ENCODE measurements around the gene FOXB1.

The FOXB1 gene

GRCh38 chr15:60010858-60011257 lies 6.7 kb downstream of the FOXB1 start:
- no peak for DNase-seq
- Histone ChIP-seq H3K9me3 (no peaks in the 10 kb centered on the region), H3K4me3 (ENCODE audit: low read depth, low read length) (no peak overlapping the region), H3K27me3 (peaks cover 92% of the 10 kb centered on the region), H3K36me3 (no peaks in the 10 kb centered on the region), H3K4me1 (no peaks in the 10 kb centered on the region)
- TF ChIP-seq, protein P1, sequence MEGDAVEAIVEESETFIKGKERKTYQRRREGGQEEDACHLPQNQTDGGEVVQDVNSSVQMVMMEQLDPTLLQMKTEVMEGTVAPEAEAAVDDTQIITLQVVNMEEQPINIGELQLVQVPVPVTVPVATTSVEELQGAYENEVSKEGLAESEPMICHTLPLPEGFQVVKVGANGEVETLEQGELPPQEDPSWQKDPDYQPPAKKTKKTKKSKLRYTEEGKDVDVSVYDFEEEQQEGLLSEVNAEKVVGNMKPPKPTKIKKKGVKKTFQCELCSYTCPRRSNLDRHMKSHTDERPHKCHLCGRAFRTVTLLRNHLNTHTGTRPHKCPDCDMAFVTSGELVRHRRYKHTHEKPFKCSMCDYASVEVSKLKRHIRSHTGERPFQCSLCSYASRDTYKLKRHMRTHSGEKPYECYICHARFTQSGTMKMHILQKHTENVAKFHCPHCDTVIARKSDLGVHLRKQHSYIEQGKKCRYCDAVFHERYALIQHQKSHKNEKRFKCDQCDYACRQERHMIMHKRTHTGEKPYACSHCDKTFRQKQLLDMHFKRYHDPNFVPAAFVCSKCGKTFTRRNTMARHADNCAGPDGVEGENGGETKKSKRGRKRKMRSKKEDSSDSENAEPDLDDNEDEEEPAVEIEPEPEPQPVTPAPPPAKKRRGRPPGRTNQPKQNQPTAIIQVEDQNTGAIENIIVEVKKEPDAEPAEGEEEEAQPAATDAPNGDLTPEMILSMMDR (IDR thresholded peaks at IDR 0.05; ENCODE audit: low read depth, low read length): no peak

- TF ChIP-seq, protein P1 (IDR thresholded peaks at IDR 0.05; ENCODE audit: low read depth, low read length): no peak
- no peaks in the 10 kb centered on the region for H3K36me3 ChIP-seq
- no peaks in the 10 kb centered on the region for H3K4me1 ChIP-seq
- no peak for DNase-seq
- H3K4me3 ChIP-seq (ENCODE audit: low read depth, low read length): no peak overlapping the region
- H3K9me3 ChIP-seq: no peaks in the 10 kb centered on the region
- H3K27me3 ChIP-seq: peaks cover 73% of the 10 kb centered on the region
These were observed 8.6 kb downstream of the FOXB1 start for GRCh38 chr15:60012695-60013094.

DNA sequence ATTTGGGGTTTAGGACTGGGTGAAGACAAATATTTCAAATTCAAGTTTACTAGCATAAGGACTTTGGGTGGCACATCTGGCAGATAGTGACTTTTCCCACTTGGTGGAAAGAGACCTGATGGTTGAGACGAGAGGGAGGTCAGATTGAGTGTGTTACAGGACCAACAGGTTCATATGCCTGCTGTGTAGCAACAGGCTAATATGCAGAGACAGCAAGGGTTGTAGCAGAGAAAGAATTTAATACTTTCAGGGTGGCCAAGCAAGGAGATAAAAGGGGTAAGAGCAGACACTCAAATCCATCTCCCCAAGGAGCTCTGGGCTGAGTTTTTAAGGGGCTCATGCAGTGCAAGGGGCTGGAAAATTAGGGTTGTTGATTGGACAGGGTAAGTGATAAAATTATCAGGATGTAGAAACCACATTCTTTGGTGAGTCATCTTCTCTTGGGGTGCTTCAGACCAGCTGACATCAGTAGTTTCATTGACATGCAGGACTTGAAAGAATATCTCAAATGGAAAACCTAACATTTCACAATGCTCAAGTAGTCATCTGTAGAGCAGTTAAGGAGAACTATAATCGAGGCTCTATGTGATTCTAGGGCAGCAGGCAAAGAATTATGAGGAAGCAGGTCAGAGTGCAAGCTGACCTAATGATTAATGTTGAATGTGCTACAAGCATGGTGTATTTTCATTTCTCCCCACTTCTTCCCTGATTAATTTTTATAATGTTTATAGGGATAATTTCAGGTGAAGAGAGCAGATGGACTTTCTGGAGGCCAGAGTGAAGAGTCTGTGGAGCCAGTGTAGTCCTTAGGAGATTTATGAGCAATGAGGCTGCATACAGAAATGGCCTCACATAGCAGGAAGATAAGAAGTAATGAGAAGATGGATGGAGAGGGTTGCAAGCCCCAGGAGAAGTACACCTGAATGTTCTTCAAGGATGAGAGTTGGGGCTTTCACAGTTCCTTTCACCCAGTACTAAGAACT lies 13.7 kb downstream of the FOXB1 start:
- DNase-seq: no peak
- TF ChIP-seq, protein P1 (IDR thresholded peaks at IDR 0.05; ENCODE audit: low read depth, low read length): no peak
- H3K27me3 ChIP-seq: peaks cover 46% of the 10 kb centered on the region
- H3K4me3 ChIP-seq (ENCODE audit: low read depth, low read length): no peak overlapping the region
- H3K9me3 ChIP-seq: no peaks in the 10 kb centered on the region
- no peaks in the 10 kb centered on the region for H3K36me3 ChIP-seq
- no peaks in the 10 kb centered on the region for H3K4me1 ChIP-seq

DNA sequence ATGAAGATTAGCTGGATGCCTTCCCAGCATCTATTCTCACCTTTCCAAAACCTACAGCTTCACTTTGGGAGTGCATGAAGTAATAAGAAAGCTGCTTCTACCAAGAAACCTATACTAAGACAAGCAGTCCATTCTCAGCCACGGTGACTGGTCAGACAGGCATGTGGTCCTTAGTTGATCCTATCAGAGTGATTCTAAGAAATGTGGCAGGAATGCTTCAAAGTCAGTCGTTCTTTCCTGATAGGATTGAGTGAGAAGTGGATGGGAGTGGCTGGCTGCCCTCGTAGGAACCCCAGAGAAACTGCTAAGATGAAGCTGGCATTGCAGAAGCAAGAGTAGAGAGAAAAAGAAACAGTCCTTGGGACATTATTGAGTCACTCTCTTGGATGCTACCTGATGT lies 16.6 kb downstream of the FOXB1 start:
- Histone ChIP-seq H3K9me3 (no peaks in the 10 kb centered on the region), H3K4me3 (ENCODE audit: low read depth, low read length) (no peak overlapping the region), H3K4me1 (no peaks in the 10 kb centered on the region), H3K36me3 (no peaks in the 10 kb centered on the region), H3K27me3 (peaks cover 40% of the 10 kb centered on the region)
- TF ChIP-seq, protein P1 (IDR thresholded peaks at IDR 0.05; ENCODE audit: low read depth, low read length): no peak
- no peak for DNase-seq

GRCh38 chr15:60021589-60022378 lies 17.7 kb downstream of the FOXB1 start:
- peaks cover 50% of the 10 kb centered on the region for H3K27me3 ChIP-seq
- no peak for DNase-seq
- no peaks in the 10 kb centered on the region for H3K4me1 ChIP-seq
- TF ChIP-seq, protein P1 (IDR thresholded peaks at IDR 0.05; ENCODE audit: low read depth, low read length): no peak
- no peaks in the 10 kb centered on the region for H3K36me3 ChIP-seq
- H3K9me3 ChIP-seq: no peaks in the 10 kb centered on the region
- H3K4me3 ChIP-seq (ENCODE audit: low read depth, low read length): no peak overlapping the region

Data from BE2C (cell line).